Pancreas (tissue), 10 donors: ENCODE data around the gene NDOR1. TPM values are rescaled to one million over a fixed set of nuclear protein-coding genes. Genes with fewer than 3 reads are reported as not detected.

Experiments used
- ATAC-seq, 4 donors: fragments of 200-7000 bp; cut with Tn5 transposase; one replicate each; pipeline versions ENCODE4 v1.8.0 to v1.9.1; 2020; ENCODE audit warnings: mild to moderate bottlenecking in 4 of 4, moderate library complexity in 4 of 4
- DNase-seq, 6 donors: peaks; one replicate each; pipeline ENCODE4 v3.0.0-alpha.2; 2020
- FAIRE-seq: peaks from 2 replicates; lab custom pipeline; 2012; peaks lifted over from hg19 to GRCh38; lab: Jason Lieb, UNC
- H3K27ac ChIP-seq, 4 donors: fragments of 200-600 bp; sonication (generic); 1 replicate in 3 of 4; 2 replicates in 1 of 4; pipeline versions ENCODE4 v1.5.0 to v1.8.0; 2020
- H3K27me3 ChIP-seq, 4 donors: fragments of 200-600 bp; one replicate each; pipeline ENCODE4 v1.8.0; 2021
- H3K36me3 ChIP-seq, 3 donors: fragments of 200-600 bp; sonication (generic) in 1 of 3; one replicate each; pipeline versions ENCODE4 v1.5.0 to v1.8.0; 2020 to 2021
- H3K4me1 ChIP-seq, 3 donors: fragments of 200-600 bp; one replicate each; pipeline ENCODE4 v1.8.0; 2021
- H3K4me3 ChIP-seq, 4 donors: fragments of 200-600 bp; sonication (generic) in 2 of 4; one replicate each; pipeline versions ENCODE4 v1.5.0 to v1.8.0; 2020 to 2021
- H3K9me3 ChIP-seq, 4 donors: fragments of 200-600 bp; one replicate each; pipeline ENCODE4 v1.8.0; 2021
- WGBS, 2 donors: extraction: QIAGEN DNeasy Blood & Tissue Kit; methylation state at CpG; one replicate each; pipeline ENCODE4 v1.1.7; 2013; 5-methylcytosine and 5-hydroxymethylcytosine counted together
- intact Hi-C, 3 donors: fragments of 100-400 bp; cut with DNase I; formaldehyde crosslinking; loops; one replicate each; pipeline versions ENCODE4 v1.11.1 to v1.14.2; 2022
- polyA plus RNA-seq, 2 donors: library from polyadenylated mRNA; stranded (reverse); fragments of 200-250 nt; gene quantifications; one replicate each; pipeline ENCODE4 v1.2.3, GENCODE V29; 2013
- total RNA-seq, 6 donors: library from RNA; stranded (reverse); fragmentation: NEBNext Ultra II Directional in 4 of 6; extraction: Animal tissue kit (Norgen Biotek cat#: 25700) in 4 of 6; gene quantifications; one replicate each; pipeline versions ENCODE4 v1.2.1 to v1.2.4, GENCODE V29; 2021 to 2023
- TF ChIP-seq, protein P1 (sequence below), 4 donors: fragments of 200-600 bp; sonication (generic) in 3 of 4; IDR thresholded peaks; one replicate each; pipeline versions ENCODE4 v1.5.0 to v1.8.0; 2021; ENCODE audit warnings: antibody characterized with exemption in 4 of 4
- donor health status: healthy with polysubstance abuse.
- donor health status: DM: no; HTN: no; CAD: no; lungs with moderate emphysema.
- donor health status: DM: no; HTN: no; CAD: no.
- donor health status: control.
- donor health status: control.
- donor health status: Bipolar disorder and iron deficiency.
- donor health status: DM: yes; HTN: yes; CAD: no.
- donor health status: DM: no; HTN: no; CAD: no.
- donor health status: DM: no; HTN: no; CAD: no.
- donor health status: DM: yes; HTN: yes; CAD: no.

The NDOR1 gene
- total and polyA plus RNA-seq, 8 donors: 4.6 to 25.4 (median 6.8) TPM

DNA sequence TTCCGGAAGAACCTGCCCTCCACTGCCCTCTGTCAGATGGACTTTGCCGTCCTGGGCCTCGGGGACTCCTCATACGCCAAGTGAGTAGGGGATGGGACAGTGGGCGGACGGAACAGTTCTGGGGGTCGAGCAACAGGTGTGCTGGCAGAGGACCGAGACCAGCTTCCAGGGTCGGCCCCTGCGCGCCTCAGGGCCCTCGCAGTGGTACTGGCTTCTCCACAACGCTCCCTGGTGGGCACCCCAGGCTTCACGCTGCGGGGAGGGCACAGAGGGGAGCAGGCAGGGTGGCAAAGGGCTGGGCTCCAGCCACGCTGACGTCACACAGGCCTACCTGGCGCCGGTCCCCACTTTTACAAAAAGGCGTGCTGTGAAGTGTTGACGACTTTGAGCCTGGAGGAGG is 7.0 kb downstream of the NDOR1 start:
- intact Hi-C loops: no loop called here
- 81 to 86% methylated on average over 21 of the region's 21 CpGs for WGBS, 2 donors
- Histone ChIP-seq H3K36me3 (no peaks in the 10 kb centered on the region), H3K27me3 (no peaks in the 10 kb centered on the region), H3K4me1 (no peaks in the 10 kb centered on the region), H3K27ac (no peak overlapping the region), H3K9me3 (no peaks in the 10 kb centered on the region), H3K4me3 (no peak overlapping the region)
- DNase-seq: peak in 1 of 6 donors; percentile 33
- ATAC-seq: no peak
- TF ChIP-seq, protein P1, sequence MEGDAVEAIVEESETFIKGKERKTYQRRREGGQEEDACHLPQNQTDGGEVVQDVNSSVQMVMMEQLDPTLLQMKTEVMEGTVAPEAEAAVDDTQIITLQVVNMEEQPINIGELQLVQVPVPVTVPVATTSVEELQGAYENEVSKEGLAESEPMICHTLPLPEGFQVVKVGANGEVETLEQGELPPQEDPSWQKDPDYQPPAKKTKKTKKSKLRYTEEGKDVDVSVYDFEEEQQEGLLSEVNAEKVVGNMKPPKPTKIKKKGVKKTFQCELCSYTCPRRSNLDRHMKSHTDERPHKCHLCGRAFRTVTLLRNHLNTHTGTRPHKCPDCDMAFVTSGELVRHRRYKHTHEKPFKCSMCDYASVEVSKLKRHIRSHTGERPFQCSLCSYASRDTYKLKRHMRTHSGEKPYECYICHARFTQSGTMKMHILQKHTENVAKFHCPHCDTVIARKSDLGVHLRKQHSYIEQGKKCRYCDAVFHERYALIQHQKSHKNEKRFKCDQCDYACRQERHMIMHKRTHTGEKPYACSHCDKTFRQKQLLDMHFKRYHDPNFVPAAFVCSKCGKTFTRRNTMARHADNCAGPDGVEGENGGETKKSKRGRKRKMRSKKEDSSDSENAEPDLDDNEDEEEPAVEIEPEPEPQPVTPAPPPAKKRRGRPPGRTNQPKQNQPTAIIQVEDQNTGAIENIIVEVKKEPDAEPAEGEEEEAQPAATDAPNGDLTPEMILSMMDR (IDR thresholded peaks at IDR 0.05): no peak
- no peak for FAIRE-seq

DNA sequence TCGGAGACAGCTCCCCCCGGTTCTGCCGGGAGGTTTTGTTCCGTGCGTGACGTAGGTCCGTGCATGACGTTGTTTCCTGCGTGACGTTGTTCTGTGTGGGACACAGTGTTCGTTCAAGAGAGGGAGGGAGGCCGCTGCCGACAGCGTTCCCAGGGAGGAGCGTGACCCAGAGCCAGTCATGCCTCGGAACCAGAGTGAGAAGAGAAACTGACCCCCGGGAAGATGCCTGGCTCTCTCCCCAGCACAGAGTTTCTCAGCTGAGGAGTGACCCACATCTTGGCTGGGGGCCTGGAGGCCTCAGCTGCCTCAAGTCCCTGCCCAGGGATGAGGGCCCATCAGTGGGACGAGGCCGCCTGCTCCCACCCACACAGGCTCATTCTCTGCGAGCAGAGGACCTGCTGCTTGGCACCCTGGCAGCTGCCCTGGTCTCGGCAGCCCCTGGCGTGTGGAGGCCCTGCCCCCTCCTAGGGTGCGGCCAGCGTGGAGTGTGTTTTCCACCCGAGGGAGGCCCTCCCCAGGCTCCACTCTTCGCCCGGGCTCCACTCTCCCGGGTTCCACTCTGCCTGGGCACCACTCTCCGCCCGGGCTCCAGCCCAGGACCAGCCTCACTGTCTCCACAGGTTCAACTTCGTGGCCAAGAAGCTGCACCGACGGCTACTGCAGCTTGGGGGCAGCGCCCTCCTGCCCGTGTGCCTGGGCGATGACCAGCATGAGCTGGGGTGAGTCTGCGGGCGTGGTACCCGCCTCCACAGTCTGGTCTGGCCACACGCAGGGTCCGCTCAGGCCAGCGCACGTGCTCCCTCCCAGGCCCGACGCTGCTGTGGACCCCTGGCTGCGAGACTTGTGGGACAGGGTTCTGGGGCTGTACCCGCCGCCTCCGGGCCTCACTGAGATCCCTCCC is 7.9 kb downstream of the NDOR1 start:
- no peak for ATAC-seq
- Histone ChIP-seq H3K4me3 (no peak overlapping the region), H3K4me1 (peaks cover 0 to 3% (median 0%) of the 10 kb centered on the region in 3 donors), H3K9me3 (no peaks in the 10 kb centered on the region), H3K36me3 (no peaks in the 10 kb centered on the region), H3K27ac (no peak overlapping the region), H3K27me3 (no peaks in the 10 kb centered on the region)
- DNase-seq: peak in 1 of 6 donors; percentile 35
- TF ChIP-seq, protein P1 (IDR thresholded peaks at IDR 0.05): no peak
- intact Hi-C loops: no loop called here
- 89 to 91% methylated on average over 49 of the region's 49 CpGs for WGBS, 2 donors
- FAIRE-seq: no peak

DNA sequence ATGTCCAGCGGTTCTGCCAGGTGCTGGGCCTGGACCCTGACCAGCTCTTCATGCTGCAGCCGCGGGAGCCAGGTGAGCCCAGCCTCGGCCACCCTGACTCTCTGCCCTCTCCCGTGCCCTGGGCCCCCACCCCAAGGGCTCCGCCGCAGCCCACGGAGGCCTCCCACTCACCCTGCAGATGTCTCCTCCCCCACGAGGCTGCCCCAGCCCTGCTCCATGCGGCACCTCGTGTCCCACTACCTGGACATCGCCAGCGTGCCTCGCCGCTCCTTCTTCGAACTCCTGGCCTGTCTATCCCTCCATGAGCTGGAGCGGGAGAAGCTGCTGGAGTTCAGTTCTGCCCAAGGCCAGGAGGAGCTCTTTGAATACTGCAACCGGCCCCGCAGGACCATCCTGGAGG is 9.1 kb downstream of the NDOR1 start:
- intact Hi-C loops: no loop called here
- ATAC-seq (no peak), DNase-seq (peak in 1 of 6 donors; percentile 33), FAIRE-seq (no peak)
- H3K27me3 ChIP-seq: no peaks in the 10 kb centered on the region
- H3K4me1 ChIP-seq: peaks cover 0 to 5% (median 0%) of the 10 kb centered on the region in 3 donors
- TF ChIP-seq, protein P1 (IDR thresholded peaks at IDR 0.05): no peak
- H3K4me3 ChIP-seq: no peak overlapping the region
- H3K27ac ChIP-seq: no peak overlapping the region
- 91 to 97% methylated on average over 19 of the region's 19 CpGs for WGBS, 2 donors
- no peaks in the 10 kb centered on the region for H3K9me3 ChIP-seq
- no peaks in the 10 kb centered on the region for H3K36me3 ChIP-seq

DNA sequence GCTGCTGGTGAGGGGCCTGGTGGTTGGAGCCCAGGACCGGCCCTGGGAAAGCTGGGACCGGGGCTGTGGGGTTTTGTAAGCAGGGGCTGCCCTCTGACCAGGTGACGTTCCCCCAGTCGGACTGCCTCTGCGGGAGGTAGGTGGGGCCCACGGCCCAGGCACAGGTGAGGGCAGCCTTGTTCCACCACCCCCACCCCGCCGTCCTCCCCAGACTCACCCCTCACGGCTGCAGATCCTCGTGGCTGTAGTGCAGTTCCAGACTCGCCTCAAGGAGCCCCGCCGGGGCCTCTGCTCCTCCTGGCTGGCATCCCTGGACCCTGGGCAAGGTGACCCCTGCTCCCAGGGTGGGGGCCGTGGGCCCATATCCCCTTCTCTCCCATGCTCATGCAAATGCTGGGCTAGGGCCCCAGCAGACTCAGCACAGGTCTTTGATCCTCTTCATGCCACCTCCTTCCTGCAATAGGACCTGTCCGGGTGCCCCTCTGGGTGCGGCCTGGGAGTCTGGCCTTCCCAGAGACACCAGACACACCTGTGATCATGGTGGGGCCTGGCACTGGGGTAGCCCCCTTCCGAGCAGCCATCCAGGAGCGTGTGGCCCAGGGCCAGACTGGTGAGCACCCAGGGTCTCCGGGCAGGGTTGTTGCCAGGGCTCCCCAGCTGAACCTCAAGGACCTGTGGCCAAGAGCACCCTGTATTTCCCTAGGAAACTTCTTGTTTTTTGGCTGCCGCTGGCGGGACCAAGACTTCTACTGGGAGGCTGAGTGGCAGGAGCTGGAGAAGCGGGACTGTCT is 9.9 kb downstream of the NDOR1 start:
- FAIRE-seq (no peak), ATAC-seq (no peak), DNase-seq (peak in 1 of 6 donors; percentile 51)
- H3K4me3 ChIP-seq: no peak overlapping the region
- H3K27me3 ChIP-seq: no peaks in the 10 kb centered on the region
- WGBS, 2 donors: 91 to 94% methylated on average over 22 of the region's 22 CpGs
- H3K27ac ChIP-seq: no peak overlapping the region
- no peaks in the 10 kb centered on the region for H3K36me3 ChIP-seq
- TF ChIP-seq, protein P1 (IDR thresholded peaks at IDR 0.05): no peak
- H3K9me3 ChIP-seq: no peaks in the 10 kb centered on the region
- H3K4me1 ChIP-seq: peaks cover 0 to 5% (median 0%) of the 10 kb centered on the region in 3 donors
- intact Hi-C loops: no loop called here
